GM19438 (cell line): ENCODE measurements around the gene SARDH.

Experiments
- ATAC-seq: cut with Tn5 transposase; IDR thresholded peaks from one replicate; pipeline ENCODE4 v1.9.1; 2021; ENCODE audit warnings: low read depth; ENCODE audit not compliant: unreplicated experiment

The SARDH gene

DNA sequence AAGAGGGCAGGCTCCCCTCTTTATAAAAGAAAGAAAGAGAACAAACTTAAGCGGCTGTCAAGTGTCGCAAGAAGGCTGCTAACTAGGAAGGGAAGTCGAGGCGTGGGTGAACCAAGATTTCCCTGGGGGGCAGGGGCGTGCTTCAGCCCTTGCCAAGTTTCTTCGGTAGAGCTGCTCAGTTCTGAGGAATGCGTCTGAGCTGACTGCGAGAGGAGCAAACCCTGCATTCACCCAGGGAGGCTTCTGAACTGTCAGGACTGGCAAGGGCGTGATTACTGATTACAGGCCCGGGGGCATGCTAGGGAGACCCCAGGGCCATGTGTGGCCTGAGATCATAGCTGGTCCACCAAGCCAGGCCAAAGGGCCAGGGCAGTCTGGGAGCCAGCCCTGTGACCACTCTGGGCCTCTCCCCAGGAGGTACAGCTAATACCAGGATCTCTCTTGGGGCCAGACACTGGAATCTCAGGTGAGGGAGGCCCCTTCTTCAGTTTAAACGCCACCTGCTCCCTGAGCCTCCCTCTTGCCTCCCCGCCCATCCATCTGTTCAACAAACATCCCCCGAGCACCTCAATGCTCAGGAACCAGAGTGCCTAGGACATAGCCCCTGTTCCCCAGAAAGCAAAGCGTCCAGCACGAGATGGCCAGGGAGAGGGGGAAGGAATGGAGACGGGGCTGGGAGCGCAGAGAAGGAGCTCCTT, 30.9 kb downstream of the SARDH start:
- ATAC-seq = no peak

DNA sequence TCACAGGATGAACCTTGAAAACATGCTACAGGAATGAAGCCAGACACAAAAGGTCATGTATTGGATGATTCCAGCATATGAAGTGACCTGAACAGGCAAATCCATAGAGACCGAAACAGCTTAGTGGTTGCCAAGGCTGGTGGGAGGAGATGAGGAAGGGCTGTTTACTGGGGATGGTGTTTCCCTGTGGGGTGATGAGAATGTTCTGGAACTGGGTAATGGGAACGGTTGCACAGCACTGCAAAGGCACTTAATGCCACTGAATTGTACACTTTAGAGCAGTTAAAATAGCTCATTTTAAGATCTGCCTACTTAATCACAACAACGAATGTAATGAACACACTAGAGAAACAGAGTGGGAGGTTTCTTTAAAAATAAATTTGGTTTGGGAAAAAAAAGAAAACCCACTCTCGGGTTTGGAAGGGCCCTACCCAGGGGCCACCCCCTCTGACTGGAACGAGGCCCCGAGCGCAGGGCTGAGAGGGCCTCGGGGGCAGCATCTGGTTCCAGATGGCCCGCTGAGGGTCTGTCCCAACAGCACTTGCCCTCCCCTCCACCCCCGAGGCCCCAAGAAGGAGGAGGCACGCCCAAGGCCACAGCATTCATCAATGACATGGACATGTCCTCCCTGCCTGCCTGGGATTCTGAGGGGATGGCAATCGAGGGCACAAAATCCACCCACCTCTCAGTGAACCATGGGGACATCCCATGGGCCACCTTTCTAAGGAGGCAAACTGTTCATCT, 31.7 kb downstream of the SARDH start:
- no peak for ATAC-seq

DNA sequence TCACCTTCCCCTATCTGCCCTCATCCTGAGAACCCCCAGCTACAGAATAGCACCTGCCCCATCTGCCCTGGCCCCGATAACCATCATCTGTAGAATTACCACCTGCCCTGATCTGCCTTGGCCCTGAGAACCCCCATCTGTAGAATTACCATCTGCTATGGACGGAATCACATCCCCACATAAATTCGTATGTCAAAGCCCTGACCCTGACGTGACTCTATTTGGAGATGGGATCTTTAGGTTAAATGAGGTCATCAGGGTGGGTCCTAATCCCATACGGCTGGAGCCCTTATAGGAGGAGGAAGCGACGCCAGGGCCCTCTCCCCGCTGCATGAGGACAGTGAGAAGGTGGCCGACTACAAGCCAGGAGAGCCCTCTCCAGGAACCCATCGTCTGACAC, 32.6 kb downstream of the SARDH start:
- no peak for ATAC-seq

DNA sequence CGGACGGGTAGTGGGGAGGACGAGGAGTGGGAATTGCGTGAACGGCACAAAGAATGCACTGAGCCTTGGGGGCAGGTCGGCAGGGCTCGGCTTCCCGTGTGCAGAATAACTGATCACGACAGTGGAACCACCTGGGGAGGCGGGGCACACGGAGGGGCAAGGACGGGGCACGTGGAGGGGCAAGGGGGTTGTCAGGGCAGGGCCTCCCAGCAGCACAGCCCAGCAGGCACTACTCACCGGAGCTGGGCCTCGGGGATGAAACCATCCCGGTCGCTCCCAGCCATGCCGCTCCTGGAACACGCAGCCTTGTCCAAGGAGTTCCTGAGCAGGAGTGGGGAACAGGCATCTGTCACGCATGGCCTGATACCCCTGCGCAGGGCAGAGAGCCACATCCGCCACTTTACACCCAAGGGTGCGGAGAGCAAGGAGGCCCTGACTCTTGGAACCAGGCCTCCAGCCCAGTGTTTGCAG, 33.4 kb downstream of the SARDH start:
- no peak for ATAC-seq

DNA sequence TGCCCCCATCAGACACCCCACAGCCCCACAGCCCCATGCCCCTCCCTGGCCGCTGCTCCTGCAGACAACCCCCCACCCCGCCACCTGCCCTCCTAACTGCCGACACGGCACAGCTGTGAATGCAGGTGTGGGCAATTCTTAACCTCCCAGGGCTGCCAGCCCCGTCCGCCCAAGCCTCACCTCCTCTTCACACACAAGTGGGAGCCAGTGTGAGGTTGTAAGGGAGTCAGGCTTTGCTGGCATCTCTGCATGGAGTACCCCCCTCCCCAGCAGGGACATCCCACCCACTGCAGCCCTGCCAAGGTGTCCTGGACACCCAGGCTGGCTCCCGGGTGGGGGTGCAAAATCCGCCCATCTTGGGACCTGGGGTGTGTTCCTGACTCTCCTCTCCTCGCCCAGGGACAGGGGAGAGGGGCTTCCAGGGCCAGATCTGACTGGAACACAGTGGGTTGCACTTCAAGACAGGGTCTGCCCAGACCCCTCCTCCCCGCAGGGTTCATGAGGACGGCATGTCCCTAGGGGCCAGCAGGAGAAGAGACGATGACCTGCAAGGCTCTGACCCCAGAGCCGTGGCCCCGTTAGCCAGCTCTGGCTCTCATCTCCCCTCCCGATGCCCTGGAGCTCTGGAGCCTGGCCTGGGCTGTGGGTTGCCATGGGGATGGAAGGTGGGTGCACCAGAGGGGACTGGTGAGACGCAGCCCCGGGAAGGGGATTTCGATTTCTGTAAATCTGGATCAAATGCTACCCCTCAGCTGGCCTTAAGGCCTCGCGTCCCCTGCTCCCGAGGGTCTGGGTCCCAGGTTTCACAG, 34.4 kb downstream of the SARDH start:
- ATAC-seq = no peak

DNA sequence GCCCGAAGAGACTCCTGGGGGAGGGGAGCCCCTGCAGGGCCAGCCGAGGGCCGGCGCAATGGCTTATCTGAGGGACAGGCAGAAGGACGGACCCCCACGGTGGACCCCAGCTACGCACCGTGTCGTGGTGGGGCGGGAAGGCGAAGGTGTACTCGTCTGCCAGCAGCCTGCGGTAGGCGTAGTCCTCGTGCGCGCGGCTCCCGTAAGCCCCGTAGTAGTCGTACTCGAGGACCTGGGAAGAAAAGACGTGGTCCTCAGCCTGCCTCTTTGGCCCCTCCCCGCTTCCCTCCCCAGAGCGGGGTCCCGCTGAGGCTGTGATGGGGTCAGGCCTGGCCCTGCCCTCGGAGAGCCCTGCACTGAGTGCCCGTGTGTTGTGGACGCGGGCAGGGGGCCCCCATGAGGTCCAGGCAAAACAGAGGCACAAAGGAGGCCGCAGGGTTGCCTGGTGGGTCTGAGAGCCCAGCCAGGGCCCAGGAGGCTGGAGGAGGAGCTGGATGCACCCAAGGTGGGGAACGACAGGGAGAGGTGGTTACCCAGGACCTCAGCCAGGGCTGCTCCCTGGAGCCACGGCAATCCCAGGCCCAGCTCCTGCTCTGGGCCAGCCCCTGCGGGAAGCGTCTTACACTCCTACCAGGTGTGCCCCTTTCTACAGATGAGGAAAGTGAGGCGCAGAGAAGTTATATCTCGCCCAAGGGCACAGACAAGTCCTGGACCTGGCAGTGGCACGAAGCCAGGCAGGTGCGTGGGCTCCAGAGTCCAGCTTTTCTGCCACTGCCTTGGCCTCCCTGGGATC, 35.2 kb downstream of the SARDH start:
- ATAC-seq = no peak

DNA sequence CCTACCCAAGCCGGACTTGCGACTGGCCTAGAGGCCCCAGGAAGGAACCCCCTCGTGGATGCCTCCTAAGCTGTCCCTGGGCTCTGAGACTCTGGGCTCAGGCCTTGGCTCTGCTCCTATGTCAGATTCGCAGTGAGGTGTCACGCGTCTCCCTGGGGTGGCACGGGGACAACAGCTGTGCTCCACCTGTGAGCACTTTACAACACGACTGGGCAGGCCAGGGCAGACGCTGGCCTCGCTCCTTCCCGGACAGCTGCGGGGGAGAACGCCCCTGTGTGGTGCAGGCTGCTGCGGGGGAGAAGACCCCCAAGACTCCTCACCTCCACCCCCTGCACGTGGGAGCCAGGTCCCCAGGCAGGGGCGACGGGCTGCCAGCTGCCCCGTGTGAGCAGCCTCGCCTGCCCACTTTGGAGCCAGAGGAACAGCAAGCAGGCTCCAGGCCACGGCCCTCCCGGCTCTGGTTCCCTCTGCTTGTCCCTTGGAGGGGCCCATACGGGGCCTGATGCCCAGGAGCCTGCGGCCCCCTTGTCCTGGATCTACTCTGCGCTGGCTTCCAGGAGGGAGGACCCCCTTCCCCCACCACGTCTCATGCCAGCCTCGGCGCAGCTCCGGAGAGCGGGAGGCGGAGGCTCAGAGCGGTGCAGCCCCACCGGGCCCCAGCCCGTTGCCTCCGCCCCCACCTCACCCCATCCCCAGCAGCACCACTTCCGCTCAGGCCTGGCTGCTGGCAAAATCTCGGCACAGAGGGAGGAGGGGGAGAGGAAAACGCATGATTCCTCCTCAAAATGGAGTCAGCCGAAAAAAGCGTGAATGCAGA, 36.0 kb downstream of the SARDH start:
- no peak for ATAC-seq

DNA sequence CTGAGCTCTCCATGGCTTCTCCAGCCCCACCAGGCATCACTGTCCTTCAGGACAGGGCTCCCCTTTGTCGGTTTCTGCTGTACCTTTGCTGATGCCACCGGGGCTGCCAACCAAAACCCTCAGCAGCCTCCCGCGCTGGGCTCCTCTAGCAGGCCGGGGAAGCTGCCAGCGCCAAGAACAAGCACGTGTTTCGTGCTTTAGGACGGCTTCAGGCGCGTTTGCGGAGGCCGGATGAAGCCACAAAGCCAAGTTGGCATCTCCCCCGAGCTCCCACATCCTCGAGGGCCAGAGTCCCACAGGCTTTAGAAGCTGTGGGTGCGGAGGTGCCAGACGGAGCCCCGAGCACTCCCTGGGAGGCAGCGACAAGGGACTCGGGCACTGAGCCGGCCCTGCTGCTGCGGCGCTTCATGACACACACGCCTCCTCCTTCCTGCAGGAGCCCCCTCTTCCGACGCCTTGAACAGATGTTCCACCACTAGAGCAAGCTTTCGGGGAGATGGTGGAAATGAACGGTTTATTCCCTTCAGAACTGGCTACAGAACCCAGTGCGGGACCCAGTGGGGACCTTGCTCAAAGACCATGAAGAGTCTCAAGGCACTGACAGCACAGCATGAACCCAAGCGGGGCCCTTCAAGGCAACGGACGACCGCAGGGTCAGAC, 36.7 kb downstream of the SARDH start:
- no peak for ATAC-seq

DNA sequence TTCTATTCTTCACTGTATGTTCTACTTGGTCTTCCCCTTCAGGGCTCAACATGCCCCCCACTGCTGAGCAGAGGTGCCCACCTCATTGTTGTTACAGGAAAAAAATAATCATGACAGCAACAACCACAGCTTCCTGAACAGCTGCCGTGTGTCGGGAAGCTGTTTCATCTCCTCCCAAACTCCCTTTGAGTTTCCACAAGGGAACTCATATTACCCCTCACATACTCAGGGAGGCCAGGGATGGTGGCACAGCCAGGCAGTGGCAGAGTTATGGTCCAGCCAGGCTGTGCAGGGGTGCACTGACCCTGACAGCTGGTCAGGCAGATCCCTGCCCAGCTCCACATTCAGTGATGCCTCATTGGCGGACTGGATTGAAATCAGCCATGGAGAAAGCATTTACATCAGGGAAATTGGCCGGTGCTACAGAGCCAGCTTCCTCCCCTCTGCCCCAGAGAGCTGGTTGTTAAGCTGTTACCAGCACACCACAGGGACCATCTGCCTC, 37.3 kb downstream of the SARDH start:
- no peak for ATAC-seq

DNA sequence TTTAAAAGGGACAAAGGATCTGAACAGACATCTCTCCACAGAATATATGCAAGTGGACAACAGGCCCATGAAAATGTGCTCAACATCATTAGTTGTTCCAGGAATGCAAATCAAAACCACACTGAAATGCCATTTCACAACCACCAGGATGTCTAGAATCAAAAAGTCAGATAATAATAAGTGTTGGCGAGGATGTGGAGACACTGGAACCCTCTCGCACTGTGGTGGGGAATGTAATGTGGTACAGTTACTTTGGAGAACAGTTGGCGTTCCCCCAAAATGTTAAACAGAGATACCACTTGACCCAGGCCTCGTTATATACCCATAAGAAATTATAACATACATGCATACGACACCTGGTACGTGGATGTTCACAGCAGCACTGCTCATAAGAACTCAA, 38.6 kb downstream of the SARDH start:
- no peak for ATAC-seq

DNA sequence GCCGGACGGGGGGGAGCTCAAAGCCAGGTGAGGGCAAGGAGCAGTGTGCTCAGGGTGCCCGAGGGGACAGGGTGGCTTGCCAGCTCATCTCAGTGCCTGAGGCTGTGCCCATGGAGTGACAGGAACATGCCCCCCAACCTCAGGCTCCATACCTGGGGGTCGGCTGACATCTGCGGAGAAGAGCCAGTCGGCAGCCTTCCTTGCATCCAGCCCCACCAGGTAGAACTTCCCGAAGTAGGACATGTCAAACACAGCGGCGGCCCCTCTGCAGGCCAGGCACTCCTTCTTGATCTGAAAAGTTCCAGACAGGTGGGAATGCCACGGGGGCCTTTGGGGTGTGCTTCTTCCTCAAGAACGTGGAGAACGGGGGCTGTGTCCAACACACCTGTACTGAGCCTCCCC, 42.1 kb downstream of the SARDH start:
- ATAC-seq = no peak

DNA sequence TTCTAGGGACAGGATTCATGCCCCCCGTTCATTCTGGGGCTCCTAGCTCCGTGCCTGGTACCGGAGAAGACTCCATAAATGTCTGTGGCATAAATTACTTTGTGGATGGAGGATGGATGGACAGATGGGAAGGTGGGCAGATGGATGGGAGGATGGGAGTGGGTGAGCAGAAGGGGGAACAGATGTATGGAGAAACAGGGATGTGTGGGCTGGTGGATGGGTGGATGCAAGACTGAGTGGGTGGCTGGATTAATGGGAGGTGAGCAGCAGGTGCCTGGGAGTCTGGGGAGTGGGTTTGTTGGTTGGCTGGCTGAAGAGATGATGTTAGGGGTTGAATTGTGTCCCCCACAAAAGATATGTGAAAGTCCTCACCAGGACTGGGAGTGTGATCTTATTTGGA, 43.5 kb downstream of the SARDH start:
- no peak for ATAC-seq

DNA sequence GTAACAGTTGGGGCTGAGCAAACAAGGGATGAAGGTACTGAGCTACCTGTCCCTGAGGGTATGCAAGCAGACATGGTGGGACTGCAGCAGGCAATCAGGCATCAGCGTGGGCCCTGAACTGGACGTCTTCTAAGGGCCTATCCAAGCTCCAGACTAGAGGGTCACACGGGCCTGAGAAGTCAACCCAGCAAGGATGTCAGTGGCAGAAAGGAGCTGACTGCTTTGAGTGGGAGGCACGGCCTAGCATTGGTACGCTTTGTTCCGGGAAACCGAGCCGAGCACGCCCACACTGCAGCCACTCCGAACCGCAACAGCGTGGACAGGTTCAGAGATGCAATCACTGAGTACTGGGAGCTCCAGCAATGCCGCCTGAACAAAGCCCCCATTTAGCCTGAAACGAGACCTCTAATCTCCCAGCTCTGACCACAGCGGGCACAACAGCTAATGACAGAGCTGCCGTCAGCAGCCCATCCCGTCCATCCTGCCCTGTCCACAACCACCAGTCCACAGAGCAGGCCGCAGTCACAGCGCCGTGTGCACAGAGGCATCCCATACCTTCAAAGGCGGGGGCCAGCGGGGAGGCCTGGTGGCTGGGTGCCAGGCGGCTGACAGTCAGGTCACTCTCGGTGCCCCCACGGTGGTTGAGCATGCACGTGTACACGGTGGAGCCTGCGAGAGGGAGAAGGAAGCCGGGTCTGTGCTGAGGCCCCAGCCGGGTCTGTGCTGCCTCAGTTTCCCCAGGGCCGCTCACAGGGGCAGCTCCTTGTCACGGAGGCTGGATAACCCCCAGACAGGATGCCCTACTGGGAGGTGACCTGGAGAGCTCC, 44.2 kb downstream of the SARDH start:
- no peak for ATAC-seq

DNA sequence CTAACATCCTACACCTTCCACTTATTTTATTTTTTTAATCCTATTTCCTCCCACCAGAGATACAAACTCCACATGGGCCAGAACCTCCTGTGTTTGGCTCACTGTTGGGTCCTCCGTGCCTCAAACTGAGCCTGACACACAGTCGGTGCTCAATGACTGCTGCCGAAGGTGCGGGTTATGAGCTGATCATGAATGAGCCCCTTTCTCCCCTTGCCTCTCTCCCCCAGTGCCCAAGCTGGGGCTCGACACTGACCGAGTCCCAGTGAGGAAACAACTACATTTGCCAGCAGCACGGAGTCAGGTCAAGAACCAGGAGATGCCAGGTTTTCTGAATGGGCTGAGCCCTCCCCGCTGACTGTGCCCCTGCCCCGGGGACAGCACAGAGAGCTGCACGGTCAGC, 45.0 kb downstream of the SARDH start:
- ATAC-seq = no peak

DNA sequence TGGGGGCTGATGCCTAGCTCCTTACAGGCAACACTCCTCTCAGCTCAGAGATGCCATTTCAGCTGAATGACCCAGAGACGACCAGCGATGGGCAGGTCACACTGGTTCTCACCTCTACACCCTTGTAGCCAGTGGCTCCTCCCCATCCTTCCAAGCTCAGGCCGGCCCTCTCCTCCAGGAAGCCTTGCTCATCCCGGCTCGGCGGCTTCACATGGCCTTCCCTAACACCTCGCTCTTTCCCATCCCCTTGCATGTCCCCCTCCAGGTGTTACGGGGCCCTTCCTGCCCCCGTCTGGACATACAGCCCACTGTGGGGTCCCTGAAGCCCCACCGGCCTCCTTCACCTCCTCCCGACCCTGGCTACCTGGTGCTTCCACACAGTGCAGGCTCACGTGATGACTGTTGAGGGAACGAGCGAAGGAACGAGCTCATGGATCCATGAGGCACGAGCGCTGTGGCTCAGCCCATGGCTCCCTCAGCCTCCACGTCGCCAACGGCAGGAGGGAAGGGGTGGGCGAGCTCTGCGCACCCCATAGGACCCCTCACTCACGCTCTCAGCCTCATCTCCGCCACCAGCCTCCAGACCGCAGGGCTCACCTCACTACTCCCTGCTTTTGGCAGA, 45.7 kb downstream of the SARDH start:
- ATAC-seq = no peak

DNA sequence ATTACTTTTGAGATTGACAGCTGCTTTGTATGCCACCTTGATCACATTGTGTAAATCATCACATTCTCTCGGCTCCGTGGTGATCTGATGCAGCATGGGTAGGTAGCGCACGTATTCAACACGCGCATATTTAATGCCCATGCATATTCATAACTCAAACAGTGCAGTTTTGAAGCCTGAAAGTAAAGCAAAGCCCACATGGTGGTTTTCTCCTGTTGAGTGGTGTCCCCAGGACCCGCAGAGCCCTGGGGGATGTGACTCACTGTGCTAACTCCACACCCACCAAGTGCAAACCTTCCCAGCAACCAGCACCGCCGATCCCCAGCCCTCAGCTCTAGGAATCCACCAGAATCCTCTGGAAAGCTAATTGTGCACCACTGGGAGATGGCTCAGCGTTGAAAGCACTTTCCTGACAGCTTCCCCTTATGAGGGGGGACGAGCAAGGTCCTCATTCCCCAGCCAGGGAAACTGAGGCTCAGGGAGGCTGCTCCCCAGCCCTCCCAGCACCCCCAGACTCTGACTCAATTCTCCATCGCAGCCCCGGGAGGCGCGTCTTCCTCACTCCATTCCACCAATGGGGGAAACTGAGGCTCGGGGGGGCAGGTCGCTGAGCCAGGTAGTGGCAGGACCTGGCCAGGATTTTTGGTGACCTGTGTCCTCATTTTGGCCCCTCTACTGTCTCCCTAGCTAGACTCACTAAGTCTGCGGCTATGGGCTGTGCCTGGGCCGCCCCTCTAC, 46.4 kb downstream of the SARDH start:
- no peak for ATAC-seq

DNA sequence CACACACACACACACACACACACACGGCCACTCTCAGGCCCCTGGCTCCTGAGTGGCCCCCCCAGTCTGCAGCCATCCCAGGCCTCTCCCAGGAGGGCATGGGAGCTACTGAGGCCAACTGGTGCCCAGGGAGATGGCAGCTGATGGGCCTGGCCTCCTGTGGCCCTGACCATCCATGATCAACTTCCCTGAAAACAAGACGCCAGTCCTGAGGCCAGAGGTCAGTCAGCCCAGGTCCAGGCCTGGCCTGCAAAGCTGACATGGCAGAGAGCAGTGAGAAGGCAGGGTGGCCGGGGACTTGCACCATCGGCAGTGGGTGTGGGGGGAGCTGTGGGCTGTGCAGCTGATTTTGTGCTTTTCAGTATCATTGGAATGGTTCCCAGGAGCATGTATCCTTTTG, 47.0 kb downstream of the SARDH start:
- ATAC-seq = no peak
